Measurements from ENCODE around the gene FARP2.

The FARP2 gene

DNA sequence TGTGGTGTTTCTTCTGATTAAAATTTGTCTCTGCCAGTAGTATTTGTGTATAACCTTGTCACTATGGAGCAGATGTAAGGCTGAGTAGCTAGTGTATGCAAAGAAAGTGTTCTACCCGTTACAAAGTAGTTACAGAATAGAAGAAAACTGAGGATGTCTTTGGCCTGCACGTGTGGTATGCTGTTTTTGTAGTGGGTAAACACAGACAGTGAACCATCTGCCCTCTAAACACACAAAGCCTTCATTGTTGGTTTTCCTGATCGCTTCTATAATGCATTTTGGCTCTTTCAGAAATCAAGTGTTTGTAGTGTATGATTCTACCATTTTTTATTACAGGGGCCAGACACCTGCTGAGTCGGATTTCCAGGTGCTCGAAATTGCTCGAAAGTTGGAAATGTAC lies 61.5 kb downstream of the FARP2 start:
- TF ChIP-seq CEBPB (IDR thresholded peaks at IDR 0.05): no peak

GRCh38 chr2:241421330-241421729 lies 65.2 kb downstream of the FARP2 start:
- TF ChIP-seq TEAD4 (IDR thresholded peaks at IDR 0.05) (no peak), FOXM1 (IDR thresholded peaks at IDR 0.05; ENCODE audit: borderline replicate concordance, low read depth) (no peak), RAD21 (IDR thresholded peaks at IDR 0.05; ENCODE audit: low read depth) (no peak)

DNA sequence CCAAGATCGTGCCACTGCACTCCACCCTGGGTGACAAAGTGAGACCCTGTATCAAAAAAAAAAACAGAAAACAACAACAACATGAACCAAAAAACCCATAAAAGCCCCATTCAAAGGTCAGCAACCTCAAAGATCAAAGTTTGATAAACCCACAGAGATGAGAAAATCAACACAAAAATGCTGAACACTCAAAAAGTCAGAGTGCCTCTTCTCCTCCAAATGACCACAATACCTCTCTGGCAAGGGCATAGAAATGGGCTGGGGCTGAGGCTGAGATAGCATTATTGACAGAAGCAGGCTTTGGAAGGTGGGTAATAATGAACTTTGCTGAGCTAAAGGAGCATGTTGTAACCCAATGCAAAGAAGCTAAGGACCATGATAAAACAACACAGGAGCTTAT lies 66.3 kb downstream of the FARP2 start:
- TF ChIP-seq, protein P1, sequence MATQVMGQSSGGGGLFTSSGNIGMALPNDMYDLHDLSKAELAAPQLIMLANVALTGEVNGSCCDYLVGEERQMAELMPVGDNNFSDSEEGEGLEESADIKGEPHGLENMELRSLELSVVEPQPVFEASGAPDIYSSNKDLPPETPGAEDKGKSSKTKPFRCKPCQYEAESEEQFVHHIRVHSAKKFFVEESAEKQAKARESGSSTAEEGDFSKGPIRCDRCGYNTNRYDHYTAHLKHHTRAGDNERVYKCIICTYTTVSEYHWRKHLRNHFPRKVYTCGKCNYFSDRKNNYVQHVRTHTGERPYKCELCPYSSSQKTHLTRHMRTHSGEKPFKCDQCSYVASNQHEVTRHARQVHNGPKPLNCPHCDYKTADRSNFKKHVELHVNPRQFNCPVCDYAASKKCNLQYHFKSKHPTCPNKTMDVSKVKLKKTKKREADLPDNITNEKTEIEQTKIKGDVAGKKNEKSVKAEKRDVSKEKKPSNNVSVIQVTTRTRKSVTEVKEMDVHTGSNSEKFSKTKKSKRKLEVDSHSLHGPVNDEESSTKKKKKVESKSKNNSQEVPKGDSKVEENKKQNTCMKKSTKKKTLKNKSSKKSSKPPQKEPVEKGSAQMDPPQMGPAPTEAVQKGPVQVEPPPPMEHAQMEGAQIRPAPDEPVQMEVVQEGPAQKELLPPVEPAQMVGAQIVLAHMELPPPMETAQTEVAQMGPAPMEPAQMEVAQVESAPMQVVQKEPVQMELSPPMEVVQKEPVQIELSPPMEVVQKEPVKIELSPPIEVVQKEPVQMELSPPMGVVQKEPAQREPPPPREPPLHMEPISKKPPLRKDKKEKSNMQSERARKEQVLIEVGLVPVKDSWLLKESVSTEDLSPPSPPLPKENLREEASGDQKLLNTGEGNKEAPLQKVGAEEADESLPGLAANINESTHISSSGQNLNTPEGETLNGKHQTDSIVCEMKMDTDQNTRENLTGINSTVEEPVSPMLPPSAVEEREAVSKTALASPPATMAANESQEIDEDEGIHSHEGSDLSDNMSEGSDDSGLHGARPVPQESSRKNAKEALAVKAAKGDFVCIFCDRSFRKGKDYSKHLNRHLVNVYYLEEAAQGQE (IDR thresholded peaks at IDR 0.05; ENCODE audit: low read depth): no peak
- no peak for TF ChIP-seq NFIC (IDR thresholded peaks at IDR 0.05)
- no peak for TF ChIP-seq TEAD4 (IDR thresholded peaks at IDR 0.05)
- no peak for TF ChIP-seq TAF1 (IDR thresholded peaks at IDR 0.05; ENCODE audit: low read depth)
- TF ChIP-seq YY1 (IDR thresholded peaks at IDR 0.05; ENCODE audit: low read depth): no peak
- TF ChIP-seq EP300 (IDR thresholded peaks at IDR 0.05; ENCODE audit: borderline replicate concordance): no peak
- TF ChIP-seq ZBTB7A (IDR thresholded peaks at IDR 0.05; ENCODE audit: low read depth): no peak
- TF ChIP-seq TCF12 (IDR thresholded peaks at IDR 0.05; ENCODE audit: low read depth): no peak
- TF ChIP-seq, protein P2, sequence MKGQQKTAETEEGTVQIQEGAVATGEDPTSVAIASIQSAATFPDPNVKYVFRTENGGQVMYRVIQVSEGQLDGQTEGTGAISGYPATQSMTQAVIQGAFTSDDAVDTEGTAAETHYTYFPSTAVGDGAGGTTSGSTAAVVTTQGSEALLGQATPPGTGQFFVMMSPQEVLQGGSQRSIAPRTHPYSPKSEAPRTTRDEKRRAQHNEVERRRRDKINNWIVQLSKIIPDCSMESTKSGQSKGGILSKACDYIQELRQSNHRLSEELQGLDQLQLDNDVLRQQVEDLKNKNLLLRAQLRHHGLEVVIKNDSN (IDR thresholded peaks at IDR 0.05): no peak
- no peak for TF ChIP-seq CEBPB (IDR thresholded peaks at IDR 0.05)
- no peak for TF ChIP-seq CREB1 (IDR thresholded peaks at IDR 0.05; ENCODE audit: low read depth)
- no peak for TF ChIP-seq FOXM1 (IDR thresholded peaks at IDR 0.05; ENCODE audit: borderline replicate concordance, low read depth)
- TF ChIP-seq RAD21 (IDR thresholded peaks at IDR 0.05; ENCODE audit: low read depth): no peak

DNA sequence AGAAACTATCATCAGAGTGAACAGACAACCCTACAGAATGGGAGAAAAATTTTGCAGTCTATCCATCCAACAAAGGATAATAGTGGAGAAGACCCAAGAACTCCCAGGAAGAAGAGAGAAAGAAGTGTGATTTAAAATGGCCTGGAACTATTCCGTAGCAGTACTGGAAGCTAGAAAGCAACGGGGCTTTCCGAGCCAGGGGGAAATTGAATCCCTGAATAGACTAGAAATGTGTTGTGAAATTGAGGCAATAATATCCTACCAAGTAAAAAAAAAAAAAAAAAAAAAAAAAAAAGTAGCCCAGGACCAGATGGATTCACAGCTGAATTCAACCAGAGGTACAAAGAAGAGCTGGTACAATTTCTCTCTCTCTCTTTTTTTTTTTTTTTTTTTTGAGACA lies 69.3 kb downstream of the FARP2 start:
- TF ChIP-seq MAX (IDR thresholded peaks at IDR 0.05) (no peak), CREB1 (IDR thresholded peaks at IDR 0.05; ENCODE audit: low read depth) (no peak), CEBPB (IDR thresholded peaks at IDR 0.05) (no peak), YY1 (IDR thresholded peaks at IDR 0.05; ENCODE audit: low read depth) (no peak), NFIC (IDR thresholded peaks at IDR 0.05) (no peak), TAF1 (IDR thresholded peaks at IDR 0.05; ENCODE audit: low read depth) (no peak), EGR1 (IDR thresholded peaks at IDR 0.05) (no peak), ZBTB7A (IDR thresholded peaks at IDR 0.05; ENCODE audit: low read depth) (no peak), EP300 (IDR thresholded peaks at IDR 0.05; ENCODE audit: borderline replicate concordance) (no peak), TCF12 (IDR thresholded peaks at IDR 0.05; ENCODE audit: low read depth) (no peak), TEAD4 (IDR thresholded peaks at IDR 0.05) (no peak), FOXM1 (IDR thresholded peaks at IDR 0.05; ENCODE audit: borderline replicate concordance, low read depth) (no peak), RAD21 (IDR thresholded peaks at IDR 0.05; ENCODE audit: low read depth) (no peak)
- TF ChIP-seq, protein P1 (IDR thresholded peaks at IDR 0.05; ENCODE audit: low read depth): no peak
- TF ChIP-seq, protein P2 (IDR thresholded peaks at IDR 0.05): no peak

DNA sequence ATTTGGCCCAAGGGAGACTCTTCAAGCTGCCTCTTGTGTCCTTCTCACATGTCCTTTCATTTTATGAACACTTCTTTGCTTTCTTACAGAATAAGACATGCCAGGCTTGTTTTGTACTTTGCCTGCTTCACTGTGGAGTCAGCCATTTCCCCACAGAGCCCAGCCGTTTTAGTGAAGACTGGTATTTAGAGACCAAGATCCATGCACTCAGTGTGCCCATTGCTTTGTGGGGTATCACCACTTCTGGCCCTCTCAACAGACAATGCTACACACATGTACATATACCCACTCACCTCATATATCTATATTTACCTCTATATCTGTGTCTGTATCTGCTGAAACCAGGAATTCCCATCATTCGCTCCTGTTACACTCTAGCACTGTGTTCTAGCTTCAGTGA lies 74.1 kb downstream of the FARP2 start:
- TF ChIP-seq TCF12 (IDR thresholded peaks at IDR 0.05; ENCODE audit: low read depth) (no peak), CEBPB (IDR thresholded peaks at IDR 0.05) (no peak)

DNA sequence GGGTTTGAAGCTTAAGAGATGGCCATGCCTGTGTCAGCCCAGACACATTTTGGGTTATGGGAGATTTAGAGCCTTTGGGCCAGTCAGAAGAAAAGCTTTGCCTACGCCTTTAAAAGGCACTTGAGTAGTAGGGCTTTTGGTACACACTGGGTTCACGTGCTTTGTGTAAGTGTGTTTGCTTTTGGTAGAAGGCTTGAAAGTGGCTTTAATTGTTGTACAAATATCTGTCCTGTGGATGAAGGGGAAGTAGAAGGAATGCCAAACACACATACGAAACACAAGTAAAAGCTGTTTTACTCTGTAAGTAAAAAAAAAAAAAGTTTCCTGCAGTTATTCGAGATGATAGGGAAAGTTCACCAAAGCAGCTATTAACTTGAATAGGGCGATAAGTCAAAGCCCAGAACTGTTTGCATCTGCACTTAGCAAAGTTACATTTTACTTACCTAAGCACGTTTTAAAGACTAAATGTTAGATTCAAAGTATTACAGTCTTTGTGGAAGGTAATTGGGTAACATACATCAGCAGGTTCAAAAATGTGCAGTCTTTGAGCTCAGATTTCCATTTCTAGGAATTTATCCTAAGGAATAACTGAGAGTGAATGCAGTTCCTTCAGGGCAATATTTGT lies 76.9 kb downstream of the FARP2 start:
- TF ChIP-seq TEAD4 (IDR thresholded peaks at IDR 0.05): no peak
- TF ChIP-seq ZBTB7A (IDR thresholded peaks at IDR 0.05; ENCODE audit: low read depth): no peak
- no peak for TF ChIP-seq FOXM1 (IDR thresholded peaks at IDR 0.05; ENCODE audit: borderline replicate concordance, low read depth)
- TF ChIP-seq, protein P1 (IDR thresholded peaks at IDR 0.05; ENCODE audit: low read depth): no peak

Measured in Ishikawa (cell line).